ENCODE data around the gene RBFOX2.

Gene RBFOX2

GRCh38 chr22:35914357-35914664 is 114.3 kb downstream of the RBFOX2 start:
- H3K9me3 ChIP-seq (ENCODE audit: control insufficient read depth in 2 of 2, low read length in 2 of 2), result no peaks in the 10 kb centered on the region
- H3K27me3 ChIP-seq (ENCODE audit: control insufficient read depth in 1 of 2, insufficient read depth in 2 of 2, low read length in 2 of 2), result no peaks in the 10 kb centered on the region
- peak overlapping the region; percentile 58 to 75 for H3K4me3 ChIP-seq (ENCODE audit: low read length in 2 of 2)
- H3K4me1 ChIP-seq (ENCODE audit: control insufficient read depth, insufficient read depth, low read length), result peaks cover 50% of the 10 kb centered on the region
- no peaks in the 10 kb centered on the region for H3K36me3 ChIP-seq (ENCODE audit: control insufficient read depth in 2 of 2, insufficient read depth in 2 of 2, low read length in 2 of 2)
- peak overlapping the region; percentile 68 for H3K27ac ChIP-seq (ENCODE audit: low read length)
- H3K9ac ChIP-seq (ENCODE audit: low read length in 2 of 2), result peak overlapping the region; percentile 10 to 73

- peak overlapping the region in 1 of 2 donors; percentile 10 for H3K9ac ChIP-seq (ENCODE audit: low read length in 2 of 2)
- H3K27me3 ChIP-seq (ENCODE audit: control insufficient read depth in 1 of 2, insufficient read depth in 2 of 2, low read length in 2 of 2), result no peaks in the 10 kb centered on the region
- H3K36me3 ChIP-seq (ENCODE audit: control insufficient read depth in 2 of 2, insufficient read depth in 2 of 2, low read length in 2 of 2), result no peaks in the 10 kb centered on the region
- peak overlapping the region; percentile 58 to 75 for H3K4me3 ChIP-seq (ENCODE audit: low read length in 2 of 2)
- H3K4me1 ChIP-seq (ENCODE audit: control insufficient read depth, insufficient read depth, low read length), result peaks cover 46% of the 10 kb centered on the region
- H3K27ac ChIP-seq (ENCODE audit: low read length), result peak overlapping the region; percentile 68
- H3K9me3 ChIP-seq (ENCODE audit: control insufficient read depth in 2 of 2, low read length in 2 of 2), result no peaks in the 10 kb centered on the region
These were observed 114.7 kb downstream of the RBFOX2 start for GRCh38 chr22:35913925-35914324.

DNA sequence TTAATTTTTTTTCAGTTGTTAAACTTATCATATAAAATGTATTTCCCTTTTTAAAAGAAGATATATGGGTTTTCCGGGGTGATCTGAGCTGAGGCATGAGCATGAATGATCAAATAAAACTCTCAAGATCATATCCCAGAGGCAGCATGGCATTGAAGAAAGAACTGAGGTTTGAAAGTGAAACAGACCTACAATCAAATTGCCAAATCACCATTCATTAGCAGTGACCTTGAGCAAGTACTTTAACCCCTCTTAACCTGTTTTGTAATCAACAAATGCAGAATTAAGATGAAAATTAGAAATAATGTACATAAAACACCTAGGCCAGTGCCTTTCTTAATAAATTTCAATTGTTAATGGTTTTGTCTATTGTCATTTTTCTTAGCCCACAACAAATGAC is 116.0 kb downstream of the RBFOX2 start:
- no peaks in the 10 kb centered on the region for H3K9me3 ChIP-seq (ENCODE audit: control insufficient read depth in 2 of 2, low read length in 2 of 2)
- H3K36me3 ChIP-seq (ENCODE audit: control insufficient read depth in 2 of 2, insufficient read depth in 2 of 2, low read length in 2 of 2), result no peaks in the 10 kb centered on the region
- H3K27me3 ChIP-seq (ENCODE audit: control insufficient read depth in 1 of 2, insufficient read depth in 2 of 2, low read length in 2 of 2), result no peaks in the 10 kb centered on the region
- H3K4me1 ChIP-seq (ENCODE audit: control insufficient read depth, insufficient read depth, low read length), result peaks cover 33% of the 10 kb centered on the region
- H3K9ac ChIP-seq (ENCODE audit: low read length in 2 of 2), result no peak overlapping the region
- no peak overlapping the region for H3K4me3 ChIP-seq (ENCODE audit: low read length in 2 of 2)
- no peak overlapping the region for H3K27ac ChIP-seq (ENCODE audit: low read length)

GRCh38 chr22:35911877-35912276 is 116.7 kb downstream of the RBFOX2 start:
- Histone ChIP-seq H3K4me3 (ENCODE audit: low read length in 2 of 2) (no peak overlapping the region), H3K27ac (ENCODE audit: low read length) (no peak overlapping the region), H3K9ac (ENCODE audit: low read length in 2 of 2) (no peak overlapping the region), H3K9me3 (ENCODE audit: control insufficient read depth in 2 of 2, low read length in 2 of 2) (no peaks in the 10 kb centered on the region), H3K36me3 (ENCODE audit: control insufficient read depth in 2 of 2, insufficient read depth in 2 of 2, low read length in 2 of 2) (no peaks in the 10 kb centered on the region), H3K4me1 (ENCODE audit: control insufficient read depth, insufficient read depth, low read length) (peaks cover 30% of the 10 kb centered on the region), H3K27me3 (ENCODE audit: control insufficient read depth in 1 of 2, insufficient read depth in 2 of 2, low read length in 2 of 2) (no peaks in the 10 kb centered on the region)

DNA sequence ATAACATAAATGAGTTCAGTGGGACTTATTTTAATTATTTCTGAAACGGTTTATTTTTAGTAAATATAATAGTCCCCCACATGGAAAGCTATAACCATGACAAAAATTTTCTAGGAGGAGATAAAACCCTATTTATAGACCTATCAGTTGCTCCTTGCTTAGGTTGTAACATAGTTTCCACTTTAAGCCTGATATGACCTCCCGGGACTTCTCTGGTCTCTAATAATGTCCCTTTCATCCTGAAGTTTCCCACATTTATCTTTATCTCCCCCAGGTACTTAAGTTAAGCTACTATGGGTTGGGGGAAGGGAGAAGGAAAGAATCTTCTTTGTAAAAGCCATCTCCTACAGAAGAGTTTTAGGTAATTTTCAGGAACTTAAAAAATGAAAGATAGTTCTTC is 117.7 kb downstream of the RBFOX2 start:
- Histone ChIP-seq H3K27me3 (ENCODE audit: control insufficient read depth in 1 of 2, insufficient read depth in 2 of 2, low read length in 2 of 2) (no peaks in the 10 kb centered on the region), H3K36me3 (ENCODE audit: control insufficient read depth in 2 of 2, insufficient read depth in 2 of 2, low read length in 2 of 2) (no peaks in the 10 kb centered on the region)

GRCh38 chr22:35910003-35910769 is 118.4 kb downstream of the RBFOX2 start:
- Histone ChIP-seq H3K9me3 (ENCODE audit: control insufficient read depth in 2 of 2, low read length in 2 of 2) (no peaks in the 10 kb centered on the region), H3K27me3 (ENCODE audit: control insufficient read depth in 1 of 2, insufficient read depth in 2 of 2, low read length in 2 of 2) (no peaks in the 10 kb centered on the region), H3K36me3 (ENCODE audit: control insufficient read depth in 2 of 2, insufficient read depth in 2 of 2, low read length in 2 of 2) (no peaks in the 10 kb centered on the region), H3K4me1 (ENCODE audit: control insufficient read depth, insufficient read depth, low read length) (peaks cover 18% of the 10 kb centered on the region), H3K27ac (ENCODE audit: low read length) (no peak overlapping the region), H3K9ac (ENCODE audit: low read length in 2 of 2) (no peak overlapping the region), H3K4me3 (ENCODE audit: low read length in 2 of 2) (no peak overlapping the region)

More for the DNA sequence above, 117.7 kb downstream of the RBFOX2 start:
- Histone ChIP-seq H3K4me3 (ENCODE audit: low read length in 2 of 2) (no peak overlapping the region), H3K27ac (ENCODE audit: low read length) (no peak overlapping the region), H3K4me1 (ENCODE audit: control insufficient read depth, insufficient read depth, low read length) (peaks cover 25% of the 10 kb centered on the region), H3K9me3 (ENCODE audit: control insufficient read depth in 2 of 2, low read length in 2 of 2) (no peaks in the 10 kb centered on the region), H3K9ac (ENCODE audit: low read length in 2 of 2) (no peak overlapping the region)

GRCh38 chr22:35905894-35906293 is 122.7 kb downstream of the RBFOX2 start:
- Histone ChIP-seq H3K9me3 (ENCODE audit: control insufficient read depth in 2 of 2, low read length in 2 of 2) (no peaks in the 10 kb centered on the region), H3K27ac (ENCODE audit: low read length) (no peak overlapping the region), H3K27me3 (ENCODE audit: control insufficient read depth in 1 of 2, insufficient read depth in 2 of 2, low read length in 2 of 2) (no peaks in the 10 kb centered on the region), H3K36me3 (ENCODE audit: control insufficient read depth in 2 of 2, insufficient read depth in 2 of 2, low read length in 2 of 2) (no peaks in the 10 kb centered on the region), H3K4me1 (ENCODE audit: control insufficient read depth, insufficient read depth, low read length) (peaks cover 5% of the 10 kb centered on the region), H3K9ac (ENCODE audit: low read length in 2 of 2) (no peak overlapping the region), H3K4me3 (ENCODE audit: low read length in 2 of 2) (no peak overlapping the region)

DNA sequence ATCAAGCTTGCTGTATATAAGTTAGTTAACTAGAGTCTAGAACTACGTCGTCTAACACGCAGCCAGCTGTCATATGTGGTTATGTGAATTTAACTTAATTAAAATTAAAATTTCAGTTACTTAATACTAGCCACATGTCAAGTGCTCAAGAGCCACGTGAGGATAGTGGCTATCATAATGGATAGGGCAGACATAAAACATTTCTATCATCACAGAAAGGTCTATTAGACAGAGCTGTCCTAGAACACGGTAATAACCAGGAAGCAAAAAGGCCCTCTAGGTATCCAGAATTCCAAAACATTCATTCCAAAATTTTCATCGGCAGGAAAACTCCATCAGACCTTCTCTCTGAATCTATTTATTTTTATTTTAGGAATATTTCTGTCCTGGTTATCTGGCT is 123.9 kb downstream of the RBFOX2 start:
- Histone ChIP-seq H3K4me1 (ENCODE audit: control insufficient read depth, insufficient read depth, low read length) (no peaks in the 10 kb centered on the region), H3K27me3 (ENCODE audit: control insufficient read depth in 1 of 2, insufficient read depth in 2 of 2, low read length in 2 of 2) (no peaks in the 10 kb centered on the region), H3K4me3 (ENCODE audit: low read length in 2 of 2) (no peak overlapping the region), H3K9me3 (ENCODE audit: control insufficient read depth in 2 of 2, low read length in 2 of 2) (no peaks in the 10 kb centered on the region), H3K9ac (ENCODE audit: low read length in 2 of 2) (no peak overlapping the region), H3K36me3 (ENCODE audit: control insufficient read depth in 2 of 2, insufficient read depth in 2 of 2, low read length in 2 of 2) (no peaks in the 10 kb centered on the region), H3K27ac (ENCODE audit: low read length) (no peak overlapping the region)

DNA sequence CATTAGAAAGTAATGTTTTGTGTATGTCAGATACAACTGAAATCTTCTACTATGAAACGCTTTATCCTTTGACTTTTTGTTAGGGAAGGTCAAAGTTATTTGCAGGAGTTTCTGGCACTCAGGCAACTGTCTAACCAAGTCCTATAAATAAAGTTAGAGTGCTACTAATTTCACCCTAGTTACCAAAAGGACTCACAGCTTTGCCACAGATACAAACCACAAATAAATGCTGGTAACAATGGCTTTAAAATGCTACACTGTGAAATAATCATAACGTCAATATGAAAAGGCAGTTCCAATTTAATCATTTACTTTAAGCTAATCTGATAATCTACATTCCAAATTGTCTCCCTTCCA is 124.3 kb downstream of the RBFOX2 start:
- no peaks in the 10 kb centered on the region for H3K4me1 ChIP-seq (ENCODE audit: control insufficient read depth, insufficient read depth, low read length)
- H3K9me3 ChIP-seq (ENCODE audit: control insufficient read depth in 2 of 2, low read length in 2 of 2), result no peaks in the 10 kb centered on the region
- no peak overlapping the region for H3K4me3 ChIP-seq (ENCODE audit: low read length in 2 of 2)
- H3K36me3 ChIP-seq (ENCODE audit: control insufficient read depth in 2 of 2, insufficient read depth in 2 of 2, low read length in 2 of 2), result no peaks in the 10 kb centered on the region
- H3K9ac ChIP-seq (ENCODE audit: low read length in 2 of 2), result no peak overlapping the region
- H3K27ac ChIP-seq (ENCODE audit: low read length), result no peak overlapping the region
- H3K27me3 ChIP-seq (ENCODE audit: control insufficient read depth in 1 of 2, insufficient read depth in 2 of 2, low read length in 2 of 2), result no peaks in the 10 kb centered on the region

- H3K4me3 ChIP-seq (ENCODE audit: low read length in 2 of 2), result no peak overlapping the region
- no peaks in the 10 kb centered on the region for H3K36me3 ChIP-seq (ENCODE audit: control insufficient read depth in 2 of 2, insufficient read depth in 2 of 2, low read length in 2 of 2)
- no peak overlapping the region for H3K27ac ChIP-seq (ENCODE audit: low read length)
- no peaks in the 10 kb centered on the region for H3K27me3 ChIP-seq (ENCODE audit: control insufficient read depth in 1 of 2, insufficient read depth in 2 of 2, low read length in 2 of 2)
- no peak overlapping the region for H3K9ac ChIP-seq (ENCODE audit: low read length in 2 of 2)
- no peaks in the 10 kb centered on the region for H3K4me1 ChIP-seq (ENCODE audit: control insufficient read depth, insufficient read depth, low read length)
- H3K9me3 ChIP-seq (ENCODE audit: control insufficient read depth in 2 of 2, low read length in 2 of 2), result no peaks in the 10 kb centered on the region
These were observed 124.9 kb downstream of the RBFOX2 start for GRCh38 chr22:35903571-35904335.

All from stomach smooth muscle (tissue), 2 donors.